Thymus (tissue), 11 donors: ENCODE data around the gene PRPF6. TPM values are rescaled to one million over a fixed set of nuclear protein-coding genes. Genes with fewer than 3 reads are reported as not detected.

ENCODE experiments used
- DNase-seq, 9 donors: peaks; one replicate each; pipeline ENCODE4 v3.0.0-alpha.2; 2013; ENCODE audit warnings: low spot score in 9 of 9, low read depth in 6 of 9, missing footprints in 1 of 9
- H3K27ac ChIP-seq, 2 donors: one replicate each; pipeline ENCODE4 v1.5.1; 2013; ENCODE audit warnings: control low read depth in 1 of 2, low read depth in 1 of 2, low read length in 1 of 2, mild to moderate bottlenecking in 1 of 2, moderate library complexity in 1 of 2
- H3K27me3 ChIP-seq, 2 donors: one replicate each; pipeline ENCODE4 v1.5.1; 2013; ENCODE audit warnings: low read length in 1 of 2; ENCODE audit not compliant: control insufficient read depth in 2 of 2, insufficient read depth in 1 of 2
- H3K36me3 ChIP-seq, 2 donors: one replicate each; pipeline ENCODE4 v1.5.1; 2013; ENCODE audit warnings: low read length in 1 of 2, mild to moderate bottlenecking in 1 of 2, moderate library complexity in 1 of 2; ENCODE audit not compliant: control insufficient read depth in 2 of 2, insufficient read depth in 2 of 2
- H3K4me1 ChIP-seq, 2 donors: one replicate each; pipeline ENCODE4 v1.5.1; 2013; ENCODE audit warnings: low read length in 2 of 2; ENCODE audit not compliant: control insufficient read depth in 2 of 2, insufficient read depth in 2 of 2
- H3K4me3 ChIP-seq, 2 donors: one replicate each; pipeline ENCODE4 v1.5.1; 2013; ENCODE audit warnings: low read length in 2 of 2, control low read depth in 1 of 2, mild to moderate bottlenecking in 1 of 2
- H3K9me3 ChIP-seq, 2 donors: one replicate each; pipeline ENCODE4 v1.5.1; 2013; ENCODE audit warnings: low read length in 1 of 2, mild to moderate bottlenecking in 1 of 2; ENCODE audit not compliant: control insufficient read depth in 2 of 2, insufficient read depth in 1 of 2
- WGBS: extraction: QIAGEN DNeasy Blood & Tissue Kit; methylation state at CpG from one replicate; pipeline ENCODE4 v1.1.7; 2013; 5-methylcytosine and 5-hydroxymethylcytosine counted together
- polyA plus RNA-seq: library from polyadenylated mRNA; stranded (reverse); fragments of 200-250 nt; gene quantifications from one replicate; pipeline ENCODE4 v1.2.3, GENCODE V29; 2013
- total RNA-seq: library from RNA; stranded (reverse); fragments of 120-200 nt; gene quantifications from one replicate; pipeline ENCODE4 v1.2.4, GENCODE V29; 2013
- donor health status: healthy.

Gene PRPF6
- total and polyA plus RNA-seq, 2 donors: 45.1 to 56.1 TPM

DNA sequence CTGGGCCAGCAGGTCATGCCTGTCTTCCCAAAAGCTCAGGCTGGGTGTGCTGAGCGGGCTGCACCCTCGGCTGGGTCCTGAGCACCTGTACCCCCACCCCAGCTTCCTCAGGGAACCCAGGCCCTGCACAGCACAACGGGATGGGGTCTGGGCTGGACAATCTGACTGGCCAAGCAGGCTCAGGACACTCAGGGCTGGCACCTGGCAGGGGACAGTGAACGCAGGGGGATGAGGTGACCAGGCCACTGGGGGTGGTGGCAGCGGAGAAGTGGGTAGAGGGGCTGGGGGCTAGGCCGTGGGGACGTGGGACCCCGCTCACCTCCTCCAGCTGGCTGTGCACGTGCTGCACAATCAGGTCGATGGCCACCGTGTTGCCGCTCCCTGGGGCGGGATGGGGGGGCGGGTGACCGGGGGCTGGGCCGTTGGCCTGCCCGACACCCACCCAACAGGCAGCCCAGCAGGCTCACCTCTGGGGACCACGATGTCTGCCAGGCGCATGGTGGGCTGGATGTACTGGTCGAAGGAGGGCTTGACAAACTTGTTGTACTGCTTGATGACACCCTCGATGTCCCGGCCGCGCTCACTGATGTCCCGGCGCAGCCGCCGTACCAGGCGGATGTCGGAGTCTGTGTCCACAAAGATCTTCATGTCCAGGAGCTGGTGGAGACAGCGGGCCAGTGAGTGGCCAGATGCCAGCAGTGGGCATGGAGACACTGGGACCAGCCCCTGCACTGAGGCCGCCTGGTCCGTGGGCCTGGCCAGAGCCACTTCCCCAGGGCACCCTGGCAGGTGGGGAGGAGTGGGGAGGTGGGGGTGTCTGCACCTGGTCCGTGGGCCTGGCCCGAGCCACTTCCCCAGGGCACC lies 36.6 kb upstream of the PRPF6 start:
- 97% methylated on average over 35 of the region's 35 CpGs for WGBS
- peaks cover 16 to 33% of the 10 kb centered on the region in 2 donors for H3K4me1 ChIP-seq
- no peak for DNase-seq

DNA sequence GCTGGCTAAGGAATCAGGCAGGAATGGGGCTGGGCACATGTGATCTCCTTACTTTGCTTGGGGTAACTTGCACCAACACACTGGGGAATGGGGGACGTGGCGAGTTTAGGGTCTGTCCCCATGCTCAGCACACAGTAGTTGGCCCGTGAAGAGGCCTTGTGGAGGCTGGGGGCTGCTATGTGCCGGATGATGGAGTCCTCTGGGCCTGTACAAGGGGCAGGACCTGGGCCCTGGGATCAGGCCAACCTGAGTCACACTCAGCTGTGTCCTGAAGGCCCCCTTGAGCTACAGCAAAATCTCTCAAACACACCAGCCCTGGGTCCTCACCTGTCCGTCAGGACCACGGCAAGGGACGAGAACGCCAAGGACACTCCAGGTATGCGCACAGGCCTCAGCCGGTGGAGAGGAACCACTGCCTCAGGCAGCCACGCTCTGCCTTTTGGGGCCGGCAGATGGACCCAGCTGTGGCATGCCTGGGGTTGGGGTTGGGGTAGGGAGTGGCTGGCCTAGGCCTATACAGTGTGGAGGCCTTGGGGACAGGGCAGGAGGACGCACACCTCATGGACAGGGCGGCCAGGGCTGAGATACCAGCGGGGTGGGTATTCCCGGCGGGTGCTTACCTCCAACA lies 35.8 kb upstream of the PRPF6 start:
- Histone ChIP-seq H3K27me3 (no peaks in the 10 kb centered on the region), H3K4me3 (no peak overlapping the region), H3K9me3 (peaks cover 0 to 15% of the 10 kb centered on the region in 2 donors), H3K36me3 (peaks cover 43 to 48% of the 10 kb centered on the region in 2 donors), H3K27ac (no peak overlapping the region), H3K4me1 (peaks cover 21 to 41% of the 10 kb centered on the region in 2 donors)
- WGBS: 97% methylated on average over 17 of the region's 17 CpGs
- DNase-seq: no peak

More for the DNA sequence above, 36.6 kb upstream of the PRPF6 start:
- Histone ChIP-seq H3K27me3 (no peaks in the 10 kb centered on the region), H3K4me3 (no peak overlapping the region), H3K9me3 (peaks cover 0 to 15% of the 10 kb centered on the region in 2 donors), H3K27ac (no peak overlapping the region), H3K36me3 (peaks cover 48 to 54% of the 10 kb centered on the region in 2 donors)

DNA sequence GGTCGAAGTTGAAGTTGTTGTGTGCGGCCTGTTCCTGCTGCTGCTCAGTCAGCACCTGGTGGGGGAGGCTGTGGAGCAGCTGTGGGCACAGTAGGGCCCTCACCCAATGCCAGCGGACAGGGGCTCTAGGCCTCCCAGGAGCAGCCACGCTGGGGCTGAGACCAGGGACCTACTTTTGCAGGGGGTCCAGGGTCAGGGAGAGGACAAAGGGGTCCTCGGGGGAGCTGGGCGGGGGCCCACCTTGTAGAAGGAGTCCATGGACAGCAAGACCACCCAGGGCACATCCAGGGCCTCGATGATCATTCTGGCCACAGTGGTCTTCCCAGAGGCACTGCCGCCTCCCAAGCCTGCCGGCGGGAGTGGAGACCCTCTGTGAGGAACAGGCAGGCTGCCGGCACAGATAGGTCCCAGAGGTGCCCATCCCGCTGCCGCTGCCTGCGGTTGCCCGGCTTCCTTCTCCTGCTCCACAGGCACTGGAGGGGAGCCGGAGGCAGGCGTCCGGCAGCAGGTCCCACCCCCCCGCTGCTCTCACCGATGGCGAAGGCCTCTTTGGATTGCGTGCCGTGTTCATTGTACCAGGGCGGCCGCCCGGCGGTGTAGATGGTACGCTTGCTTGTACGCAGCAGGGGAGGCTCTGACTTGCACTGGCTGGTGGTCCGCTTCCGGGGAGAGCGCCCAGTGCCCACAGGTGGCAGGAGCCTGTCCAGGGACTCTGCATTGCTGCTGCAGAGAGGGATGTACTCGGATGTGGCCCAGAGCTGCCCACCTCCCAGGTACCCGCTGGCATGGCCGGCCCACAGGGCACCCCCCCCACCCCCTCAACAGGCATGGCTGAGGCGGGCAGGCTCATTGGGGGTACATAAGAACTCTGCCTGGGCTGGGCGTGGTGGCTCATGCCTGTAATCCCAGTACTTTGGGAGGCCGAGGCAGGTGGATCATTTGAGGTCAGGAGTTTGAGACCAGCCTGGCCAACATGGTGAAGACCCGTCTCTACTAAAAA lies 34.7 kb upstream of the PRPF6 start:
- H3K36me3 ChIP-seq: peaks cover 34 to 37% of the 10 kb centered on the region in 2 donors
- no peaks in the 10 kb centered on the region for H3K27me3 ChIP-seq
- no peak overlapping the region for H3K27ac ChIP-seq
- no peak for DNase-seq
- H3K9me3 ChIP-seq: peaks cover 0 to 11% of the 10 kb centered on the region in 2 donors
- H3K4me3 ChIP-seq: no peak overlapping the region
- H3K4me1 ChIP-seq: peaks cover 21 to 43% of the 10 kb centered on the region in 2 donors
- WGBS: 98% methylated on average over 39 of the region's 39 CpGs

DNA sequence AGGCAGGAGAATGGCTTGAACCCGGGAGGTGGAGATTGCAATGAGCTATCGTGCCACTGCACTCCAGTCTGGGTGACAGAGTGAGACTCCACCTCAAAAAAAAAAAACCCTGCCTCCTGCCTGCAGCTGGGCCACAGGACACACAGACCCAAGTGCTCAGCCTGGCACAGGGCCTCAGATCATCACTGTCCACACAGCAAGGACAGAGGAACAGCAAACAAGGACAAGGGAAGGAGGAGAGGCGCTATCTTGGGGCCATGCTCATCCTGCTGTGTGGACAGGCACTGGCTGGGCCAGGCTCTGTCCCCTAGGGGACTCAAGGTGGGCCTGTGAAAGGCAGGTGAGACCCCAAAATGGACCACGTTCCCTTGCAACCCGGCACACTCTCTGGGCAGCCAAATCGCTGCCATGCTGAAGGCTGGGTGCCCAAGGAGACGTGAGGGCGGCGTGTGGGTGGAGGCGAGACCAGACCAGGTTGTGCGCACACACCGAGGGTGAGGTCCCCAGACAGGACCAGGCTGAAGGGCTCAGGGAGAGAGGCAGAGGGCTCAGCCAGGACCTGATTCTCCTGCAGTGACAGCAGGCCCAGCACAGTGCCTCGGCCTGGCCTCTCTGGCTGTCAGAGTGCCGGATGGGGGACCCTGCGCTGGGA lies 33.8 kb upstream of the PRPF6 start:
- WGBS: 89% methylated on average over 15 of the region's 15 CpGs
- no peak overlapping the region for H3K4me3 ChIP-seq
- peaks cover 21 to 36% of the 10 kb centered on the region in 2 donors for H3K4me1 ChIP-seq
- H3K27me3 ChIP-seq: no peaks in the 10 kb centered on the region
- no peak for DNase-seq
- peaks cover 35 to 41% of the 10 kb centered on the region in 2 donors for H3K36me3 ChIP-seq
- H3K27ac ChIP-seq: peak overlapping the region in 1 of 2 donors; percentile 19
- H3K9me3 ChIP-seq: peaks cover 0 to 6% of the 10 kb centered on the region in 2 donors

DNA sequence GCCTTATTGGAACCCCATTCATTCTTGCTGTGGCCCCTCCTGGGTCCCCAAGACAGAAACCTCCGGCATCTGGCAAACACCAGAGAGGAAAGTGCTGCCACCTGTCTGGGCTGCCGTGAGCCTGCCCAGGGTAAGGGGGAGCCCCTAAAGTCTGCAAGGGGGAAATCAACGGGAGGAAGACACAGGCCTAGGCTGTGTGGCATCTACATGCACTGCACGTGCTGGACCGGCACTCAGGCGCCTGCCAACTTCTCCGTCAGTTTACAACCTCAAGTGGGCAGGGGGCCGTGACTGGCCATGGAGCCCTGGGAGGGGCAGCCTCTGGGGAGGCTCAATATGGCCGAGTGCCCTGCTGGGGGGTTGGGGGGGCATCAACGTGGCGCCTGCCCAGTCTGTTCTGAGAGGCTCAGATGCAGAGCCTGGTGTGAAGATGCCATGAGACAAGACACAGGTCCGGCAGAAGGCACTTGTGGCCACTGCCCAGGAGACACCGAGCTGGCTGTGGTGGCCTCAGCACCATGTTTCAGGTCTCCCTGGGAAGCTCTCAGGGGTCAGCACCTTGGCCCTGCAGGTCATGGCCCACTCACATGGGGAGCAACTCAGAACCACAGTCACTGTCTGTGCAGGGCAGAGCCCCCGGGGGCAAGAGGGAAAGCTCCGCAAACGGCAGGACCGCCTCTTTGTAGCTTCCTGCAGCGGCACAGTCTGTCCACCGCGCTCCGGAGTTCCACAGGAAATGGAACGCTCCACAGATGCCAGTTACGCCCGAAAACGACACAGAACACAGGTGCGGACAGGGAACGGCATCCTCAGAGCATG lies 33.1 kb upstream of the PRPF6 start:
- Histone ChIP-seq H3K4me1 (peaks cover 17 to 32% of the 10 kb centered on the region in 2 donors), H3K4me3 (no peak overlapping the region), H3K27me3 (no peaks in the 10 kb centered on the region), H3K36me3 (peaks cover 36 to 44% of the 10 kb centered on the region in 2 donors), H3K27ac (peak overlapping the region in 1 of 2 donors; percentile 12), H3K9me3 (peaks cover 0 to 6% of the 10 kb centered on the region in 2 donors)
- 38% methylated on average over 27 of the region's 27 CpGs for WGBS
- peak in 1 of 9 donors; percentile 50 for DNase-seq

DNA sequence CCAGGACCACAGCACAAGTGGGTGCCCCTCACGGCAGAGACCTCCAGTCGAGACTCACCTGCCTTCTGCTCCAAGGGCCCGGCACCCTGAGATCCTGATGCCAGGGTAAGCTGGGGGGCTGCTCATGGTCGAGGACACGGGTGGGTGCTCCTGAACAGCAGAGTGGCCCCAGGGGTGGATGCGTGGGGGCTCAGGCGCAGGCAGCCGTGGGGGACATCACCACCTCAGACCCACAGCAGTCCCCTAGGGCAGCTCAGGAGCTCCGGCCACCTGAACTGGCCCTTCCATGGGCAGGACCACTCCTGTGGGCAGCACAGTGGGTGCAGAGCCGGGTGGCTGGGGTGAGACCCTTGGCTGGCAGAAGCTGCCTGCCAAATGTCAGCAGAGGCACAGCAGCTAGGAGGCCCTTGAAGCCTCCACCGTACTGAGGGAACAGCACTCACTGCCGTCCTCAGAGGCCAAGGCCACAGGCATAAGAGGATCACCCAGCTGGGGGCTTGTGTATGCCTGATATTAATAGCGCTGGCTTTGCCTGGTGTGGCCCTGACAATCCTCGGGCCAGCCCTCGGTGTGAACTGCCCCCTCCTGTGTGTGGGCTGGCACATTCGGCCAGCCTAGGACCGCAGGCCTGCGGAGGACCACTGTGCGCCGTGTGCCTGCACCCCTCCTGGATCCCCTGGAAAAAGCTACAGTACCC lies 30.1 kb upstream of the PRPF6 start:
- Histone ChIP-seq H3K36me3 (peaks cover 7 to 14% of the 10 kb centered on the region in 2 donors), H3K27ac (no peak overlapping the region), H3K4me3 (no peak overlapping the region), H3K9me3 (peaks cover 0 to 6% of the 10 kb centered on the region in 2 donors), H3K27me3 (no peaks in the 10 kb centered on the region), H3K4me1 (peaks cover 28 to 50% of the 10 kb centered on the region in 2 donors)
- WGBS: 97% methylated on average over 20 of the region's 20 CpGs
- no peak for DNase-seq

DNA sequence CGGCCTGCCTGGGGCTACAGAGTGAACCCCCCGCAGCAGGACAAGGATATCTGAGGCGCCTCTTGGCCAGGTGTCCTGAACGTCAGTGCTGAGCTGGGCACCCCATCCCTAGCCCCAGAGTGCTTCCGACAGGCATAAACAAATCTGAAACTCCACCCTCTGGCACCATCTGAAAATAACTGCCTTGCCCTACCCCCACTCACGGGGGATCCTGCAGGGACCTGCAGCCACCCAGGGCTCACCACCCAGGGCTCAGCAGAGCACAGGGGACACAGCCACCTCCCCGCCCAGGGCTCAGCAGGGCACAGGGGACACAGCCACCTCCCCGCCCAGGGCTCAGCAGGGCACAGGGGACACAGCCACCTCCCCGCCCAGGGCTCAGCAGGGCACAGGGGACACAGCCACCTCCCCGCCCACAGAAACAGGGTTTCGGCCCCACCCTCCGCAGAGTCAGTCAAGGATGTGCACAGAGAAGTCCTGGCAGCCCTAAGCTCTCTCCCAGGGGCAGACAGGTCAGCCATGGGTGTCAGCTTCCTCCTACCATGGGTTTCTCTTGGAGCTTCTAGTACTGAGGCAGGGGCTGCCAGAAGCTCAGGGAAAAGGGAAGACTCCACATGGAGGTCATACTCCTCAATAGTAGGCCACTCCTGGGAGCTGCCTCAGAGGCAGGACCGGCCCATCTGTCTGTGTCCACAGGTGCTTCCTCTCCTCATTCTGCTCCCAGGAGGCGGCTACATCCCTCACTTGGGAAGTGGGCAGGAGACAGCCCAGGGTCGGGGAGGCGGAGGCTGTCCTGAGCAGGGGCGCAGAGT lies 29.3 kb upstream of the PRPF6 start:
- no peak for DNase-seq
- peaks cover 5 to 8% of the 10 kb centered on the region in 2 donors for H3K36me3 ChIP-seq
- peaks cover 0 to 6% of the 10 kb centered on the region in 2 donors for H3K9me3 ChIP-seq
- H3K27me3 ChIP-seq: no peaks in the 10 kb centered on the region
- H3K27ac ChIP-seq: no peak overlapping the region
- H3K4me1 ChIP-seq: peaks cover 29 to 51% of the 10 kb centered on the region in 2 donors
- no peak overlapping the region for H3K4me3 ChIP-seq
- WGBS: 94% methylated on average over 17 of the region's 17 CpGs
